Activated CD8-positive, alpha-beta memory T cell treated with anti-CD3 and anti-CD28 coated beads, Interleukin-2, amount 50 U/mL, for 48 hours (primary cell): ENCODE results near the gene HCCS.
"Not testable (repeated sequence)": the region's sequence is repeated elsewhere in the genome, so short reads cannot be mapped to it uniquely, and the experiment has no call there.

Experiments used
- DNase-seq: peaks from one replicate; pipeline ENCODE4 v3.0.0-alpha.2; 2020

The HCCS gene

DNA sequence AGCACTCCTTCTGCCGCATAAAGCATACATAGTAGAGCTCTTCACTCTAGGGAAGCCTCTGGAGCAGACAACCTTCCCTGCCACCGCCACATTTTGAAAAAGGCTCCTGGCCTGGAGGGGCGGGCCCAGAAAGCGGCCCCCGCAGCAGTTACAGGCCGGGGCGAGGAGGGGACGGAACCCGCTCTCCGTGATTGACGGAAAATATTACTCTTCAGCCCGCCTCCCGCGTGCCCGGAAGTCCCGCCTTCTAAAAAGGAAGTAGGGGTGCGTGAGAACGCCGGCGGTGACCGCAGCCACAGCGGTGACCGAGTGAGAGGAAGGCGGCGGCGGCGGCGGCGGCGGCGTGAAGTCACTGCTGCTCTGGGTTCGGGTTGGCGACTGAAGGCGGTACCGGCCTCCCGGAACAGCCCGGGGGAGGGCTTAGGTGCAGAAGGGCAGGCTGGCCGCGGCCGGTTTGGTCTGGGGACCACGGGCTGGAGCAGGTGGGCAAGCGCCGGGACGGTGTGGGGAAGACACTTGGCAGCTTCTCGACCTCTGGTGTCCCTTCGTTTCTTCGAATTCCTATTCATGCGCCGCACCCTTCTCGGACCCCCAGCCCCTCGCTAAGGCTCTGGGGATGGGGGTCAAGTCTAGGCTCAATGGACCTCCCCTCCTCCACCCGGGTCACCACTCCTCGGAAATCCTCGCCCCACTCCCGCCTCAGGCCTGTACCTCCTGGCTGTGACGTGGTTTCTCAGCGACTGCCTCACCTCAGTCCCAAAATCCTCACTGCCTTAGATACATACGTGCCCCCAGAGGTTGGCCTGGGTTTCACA is at the start of gene HCCS:
Gene HCCS (plus strand): TSS at position 296 of the 815 bp plus-strand sequence. CDS start 729 bp downstream, outside the sequence.
- peak; percentile 87 for DNase-seq

DNA sequence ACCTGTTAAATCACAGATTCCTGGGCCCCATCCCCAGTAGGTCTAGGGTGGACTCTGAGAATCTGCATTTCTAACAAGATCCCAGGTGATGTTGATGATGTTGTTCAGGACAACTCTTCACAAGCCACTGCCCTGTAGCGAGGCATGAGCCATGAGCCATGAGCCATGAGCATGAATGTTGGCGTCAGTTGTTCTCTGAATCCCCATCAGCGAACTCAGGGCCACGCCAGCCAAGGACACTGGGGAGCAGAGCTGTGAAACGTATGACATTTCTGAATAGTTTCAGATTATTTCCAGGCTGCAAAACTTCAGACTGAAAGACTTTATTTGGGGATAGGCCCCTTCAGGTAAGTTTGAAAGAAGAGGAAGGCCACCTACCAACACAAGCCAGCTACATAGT is 46.9 kb upstream of the HCCS start:
- no peak for DNase-seq

DNA sequence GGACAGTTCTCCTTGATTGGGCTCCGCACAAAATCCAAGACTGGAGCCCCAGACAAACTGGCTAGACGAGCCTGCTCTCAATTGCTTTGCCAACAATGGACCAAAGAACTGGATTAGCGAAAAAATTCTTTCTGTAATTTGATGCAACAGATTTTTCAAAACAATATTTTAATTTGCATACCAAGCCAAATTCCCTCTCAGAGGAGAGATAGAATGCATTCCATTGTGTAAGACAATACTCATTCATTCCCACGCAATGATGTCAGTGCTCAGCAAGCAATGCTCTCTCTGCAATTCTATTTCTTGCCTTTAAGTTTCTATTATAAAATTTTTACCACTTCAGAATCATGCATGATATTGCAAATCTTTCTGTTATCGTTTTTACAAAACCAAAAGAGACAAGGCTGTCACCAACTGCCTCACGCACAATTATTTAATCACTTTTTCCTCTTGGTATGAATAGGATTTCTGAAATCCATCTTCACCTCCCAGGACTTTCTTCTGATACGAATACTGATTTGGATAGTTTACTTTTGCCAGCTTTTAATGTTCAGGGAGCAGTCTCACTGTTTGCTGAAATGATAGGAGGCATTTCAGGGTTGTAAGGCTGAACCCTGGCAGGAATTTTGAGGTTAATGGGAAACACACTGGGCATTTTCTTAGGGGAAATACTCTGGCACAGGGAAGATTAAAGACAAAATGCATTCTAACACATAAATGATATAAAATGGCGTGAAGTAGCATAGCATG is 46.1 kb upstream of the HCCS start:
- DNase-seq = no peak

DNA sequence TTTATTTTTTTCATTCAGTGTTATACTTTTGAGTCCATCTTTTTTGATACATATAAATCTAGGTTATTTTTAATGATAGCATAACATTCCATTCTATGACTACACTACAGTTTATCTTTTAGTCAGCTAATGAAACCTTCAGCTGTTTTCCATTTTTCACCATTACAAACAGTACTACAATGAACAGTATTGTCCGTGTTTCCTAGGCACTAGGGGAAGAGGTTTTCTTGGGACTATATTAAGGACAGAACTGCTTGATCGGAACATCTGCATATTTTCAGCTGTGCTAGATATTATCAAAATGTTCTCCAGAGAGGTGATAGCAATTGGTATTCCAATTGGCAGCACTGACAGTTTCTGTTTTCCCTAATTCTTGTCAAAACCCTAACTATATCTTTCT is 44.3 kb upstream of the HCCS start:
- no peak for DNase-seq

DNA sequence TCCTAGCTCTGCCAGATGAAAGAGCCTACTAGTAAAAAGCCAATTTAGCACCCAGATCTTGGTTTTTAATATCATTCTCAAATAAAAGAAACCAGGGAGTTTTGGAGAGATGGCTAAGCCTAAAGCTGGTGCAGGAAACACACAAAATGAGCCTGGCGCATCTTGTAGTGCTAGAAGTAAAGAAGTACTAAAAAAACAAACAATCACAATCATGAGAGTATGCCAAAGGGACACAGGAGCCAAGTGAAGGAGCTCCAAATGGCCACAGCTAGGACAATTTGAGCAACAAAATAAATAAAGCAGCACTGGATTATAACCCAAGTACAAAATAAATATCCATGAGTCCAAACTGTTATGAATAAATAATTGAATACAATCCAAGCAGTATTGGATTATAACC is 37.8 kb upstream of the HCCS start:
- DNase-seq = no peak

DNA sequence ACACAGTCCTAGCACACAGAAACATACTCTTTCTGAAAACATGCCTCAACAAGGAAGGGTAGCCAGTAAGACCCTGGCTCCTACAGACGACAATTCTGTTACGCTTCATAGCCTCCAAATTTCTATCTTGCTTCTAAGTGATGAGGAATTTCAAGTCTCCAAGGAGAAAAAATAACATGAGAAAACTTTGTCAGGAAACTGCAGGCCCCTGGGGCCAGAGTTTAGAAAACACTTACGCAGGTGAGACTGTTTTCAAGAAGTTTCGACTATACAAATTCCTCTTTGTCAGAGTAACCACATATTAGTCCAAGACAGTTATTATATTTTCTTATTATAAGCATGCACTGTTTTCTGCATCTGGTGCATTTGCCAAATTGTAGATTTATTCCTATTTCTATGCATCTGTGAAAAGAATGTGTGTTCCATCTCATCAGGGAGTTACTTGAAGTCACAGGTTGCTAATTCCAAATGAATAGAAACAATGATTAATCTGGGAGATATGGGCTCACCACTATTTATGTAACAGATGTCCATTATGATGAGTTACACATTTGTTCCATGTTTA is 30.3 kb upstream of the HCCS start:
- no peak for DNase-seq

DNA sequence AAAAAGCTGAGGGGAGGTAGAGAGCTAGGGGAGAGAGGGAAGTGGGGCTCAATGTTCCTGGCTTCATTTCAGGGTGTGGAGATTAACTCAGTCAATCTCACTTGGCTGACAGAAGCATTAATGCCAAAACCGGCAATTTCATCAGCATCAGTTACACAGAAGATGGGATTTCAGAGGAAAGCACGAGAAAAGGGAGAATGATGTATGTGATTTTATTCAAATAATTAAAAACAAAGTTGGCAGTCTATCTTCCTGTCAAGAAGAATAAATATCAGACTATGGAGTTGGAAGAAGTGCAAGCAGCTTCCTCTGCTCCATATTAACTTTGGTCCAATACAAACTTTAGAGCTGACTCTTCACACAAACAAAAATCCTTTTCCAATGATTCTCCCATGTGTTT is 29.6 kb upstream of the HCCS start:
- no peak for DNase-seq

DNA sequence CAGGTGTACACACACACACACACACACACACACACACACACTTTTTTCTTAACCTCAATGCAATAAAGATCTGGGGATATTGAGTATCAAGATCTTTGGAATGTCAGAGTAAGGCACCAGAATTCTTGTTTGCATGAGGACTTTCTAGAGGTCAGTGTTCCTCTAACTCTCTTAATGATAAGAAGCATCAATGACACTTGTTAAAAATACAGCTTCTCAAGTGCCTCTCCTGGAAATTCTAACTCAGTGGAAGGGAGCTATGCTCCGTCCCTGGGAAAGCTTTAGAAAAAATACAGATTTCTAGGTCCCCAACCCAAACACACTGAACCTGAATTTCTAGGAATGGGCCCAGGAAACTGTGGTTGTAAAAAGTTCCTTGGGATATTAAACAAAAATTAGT is 25.8 kb upstream of the HCCS start:
- no peak for DNase-seq

DNA sequence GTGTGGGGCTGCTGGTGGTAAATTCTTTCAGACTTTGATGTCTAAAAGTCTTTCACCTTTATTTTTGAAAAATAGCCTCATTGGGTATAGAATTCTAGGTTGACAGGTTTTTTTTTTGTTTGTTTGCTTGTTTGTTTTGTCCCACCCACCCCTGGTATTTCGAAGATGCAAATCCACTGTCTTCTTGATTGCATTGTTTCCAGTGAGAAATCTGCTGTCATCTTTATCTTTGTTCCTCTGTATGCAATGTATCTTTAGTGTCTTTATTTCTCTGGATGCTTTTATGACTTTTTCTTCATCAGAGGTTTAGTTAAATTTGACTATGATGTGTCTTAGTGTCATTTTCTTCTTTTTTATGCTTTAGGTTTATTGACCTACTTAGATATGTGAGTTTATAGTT is 21.3 kb upstream of the HCCS start:
- no peak for DNase-seq

DNA sequence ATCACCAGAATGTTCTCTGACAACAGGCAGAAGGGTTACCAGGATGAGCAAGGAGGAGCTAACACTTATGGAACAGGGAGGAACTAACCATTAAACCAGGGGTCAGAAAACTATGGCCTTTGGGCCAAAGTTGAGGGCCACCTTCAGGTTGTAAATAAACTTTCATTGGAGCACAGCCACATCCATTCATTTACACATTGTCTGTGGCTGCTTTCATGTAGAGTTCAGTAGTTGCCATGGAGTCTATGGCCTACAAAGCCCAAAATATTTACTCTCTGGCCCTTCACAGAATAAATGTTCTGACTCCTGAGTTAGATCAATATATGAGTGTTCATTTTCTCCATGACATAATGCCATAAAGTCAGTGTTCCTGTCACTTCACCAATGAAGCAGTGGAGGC is 13.2 kb upstream of the HCCS start:
- no peak for DNase-seq

DNA sequence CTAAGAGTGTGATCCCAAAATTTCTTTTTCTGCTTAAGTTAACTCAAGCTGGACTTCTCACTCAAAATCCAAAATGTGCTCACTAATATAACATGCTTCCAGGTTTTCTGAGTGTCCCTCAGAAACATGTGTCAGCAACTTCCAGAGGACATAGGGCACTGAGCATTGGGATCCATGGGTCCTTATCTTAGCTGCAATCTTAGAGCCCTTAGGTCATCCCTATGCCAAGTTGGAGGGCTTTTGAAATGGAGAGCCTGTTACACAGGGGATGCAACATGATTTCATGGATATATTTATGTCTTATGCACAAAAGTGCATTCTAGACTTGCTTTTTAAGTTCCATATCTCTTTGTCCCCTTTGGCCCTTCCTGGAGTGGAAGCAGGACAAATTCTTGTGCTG is 11.7 kb upstream of the HCCS start:
- no peak for DNase-seq

DNA sequence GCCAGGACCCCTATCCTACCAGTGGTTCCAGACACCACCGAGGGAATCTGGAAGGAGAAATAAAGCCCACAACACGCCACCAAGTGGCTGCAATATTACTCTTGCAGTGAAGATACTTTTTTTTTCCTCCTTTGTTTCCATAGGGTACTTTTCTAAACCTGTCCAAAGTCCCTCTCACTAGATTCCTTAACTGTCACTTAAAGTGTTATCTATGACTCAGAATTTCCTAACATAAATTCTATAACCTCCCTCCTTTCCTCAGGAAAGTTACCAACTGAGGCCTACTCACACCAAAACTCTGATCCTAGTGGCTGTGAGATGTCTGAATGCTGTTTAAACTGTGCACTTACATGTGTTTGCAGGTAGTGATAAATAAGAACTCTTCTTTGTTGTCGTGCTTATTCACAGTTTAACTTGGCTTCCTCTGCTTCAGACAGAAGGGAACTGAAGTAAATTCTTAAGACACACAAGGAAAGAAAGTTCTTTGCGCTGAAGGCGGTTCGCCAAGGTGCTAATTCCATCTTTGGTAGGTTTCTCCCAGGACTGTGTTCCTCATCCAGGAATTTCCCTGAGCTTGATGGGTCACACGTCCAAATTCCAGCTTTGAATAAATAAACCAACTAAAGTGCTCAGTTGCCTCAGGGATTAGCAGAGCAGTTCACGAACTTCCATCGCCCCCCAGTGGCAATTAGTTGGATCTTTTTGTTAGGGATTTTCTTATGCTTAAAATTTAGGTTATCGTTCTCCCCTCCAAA is 10.7 kb upstream of the HCCS start:
- no peak for DNase-seq

DNA sequence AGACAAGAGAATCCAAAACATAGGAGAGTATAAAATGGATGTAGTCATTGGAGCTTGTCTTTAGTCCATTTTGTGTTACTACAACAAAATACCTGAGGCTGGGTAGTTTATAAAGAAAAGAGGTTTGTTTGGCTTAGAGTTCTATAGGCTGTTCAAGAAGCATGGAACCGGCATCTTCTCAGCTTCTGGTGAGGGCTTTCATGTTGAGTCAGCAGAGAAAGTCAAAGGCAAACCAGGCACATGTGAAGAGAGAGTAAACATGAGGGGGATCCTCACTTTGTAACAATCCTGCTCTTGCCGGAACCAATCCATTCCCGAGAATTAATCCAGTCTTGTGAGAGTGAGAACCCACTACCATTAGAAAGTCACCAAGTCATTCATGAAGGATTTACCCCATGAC is 8.1 kb upstream of the HCCS start:
- no peak for DNase-seq

DNA sequence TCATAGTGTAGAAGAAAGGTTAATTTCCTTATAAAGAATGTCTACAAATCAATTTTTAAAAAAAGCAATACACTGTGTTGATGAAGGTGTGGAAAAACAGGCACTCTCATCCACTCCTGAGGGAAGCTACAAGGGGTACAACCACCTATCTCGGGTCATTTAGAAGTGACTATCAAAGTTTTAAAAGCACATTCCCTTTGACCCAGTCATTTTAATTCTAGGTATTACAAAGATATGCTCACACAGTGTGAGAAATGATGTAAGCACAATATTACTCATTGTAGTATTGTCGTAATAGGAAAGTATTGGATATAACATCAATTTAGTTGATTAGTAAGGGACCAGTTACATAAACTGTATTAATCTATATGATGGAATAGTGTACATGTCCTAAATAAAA is 7.4 kb upstream of the HCCS start:
- DNase-seq = no peak

DNA sequence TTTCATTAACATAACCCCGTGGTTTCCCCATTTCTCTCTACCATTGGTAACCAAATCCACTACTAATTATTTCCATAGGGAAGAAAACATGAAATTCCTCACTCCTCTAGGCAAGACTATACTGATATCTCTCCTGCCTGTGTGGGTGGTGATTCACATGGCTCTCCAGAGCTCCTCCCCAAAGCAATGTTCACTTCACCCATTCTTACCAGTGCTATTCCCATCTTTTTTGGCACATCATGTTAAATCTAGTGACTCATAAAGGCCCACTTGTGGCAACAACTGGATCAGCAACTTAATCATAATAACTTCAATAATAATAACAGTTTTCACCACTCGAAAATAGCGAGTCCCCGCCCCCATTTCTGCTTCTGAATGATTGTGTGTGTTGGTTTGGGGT is 6.1 kb upstream of the HCCS start:
- no peak for DNase-seq

DNA sequence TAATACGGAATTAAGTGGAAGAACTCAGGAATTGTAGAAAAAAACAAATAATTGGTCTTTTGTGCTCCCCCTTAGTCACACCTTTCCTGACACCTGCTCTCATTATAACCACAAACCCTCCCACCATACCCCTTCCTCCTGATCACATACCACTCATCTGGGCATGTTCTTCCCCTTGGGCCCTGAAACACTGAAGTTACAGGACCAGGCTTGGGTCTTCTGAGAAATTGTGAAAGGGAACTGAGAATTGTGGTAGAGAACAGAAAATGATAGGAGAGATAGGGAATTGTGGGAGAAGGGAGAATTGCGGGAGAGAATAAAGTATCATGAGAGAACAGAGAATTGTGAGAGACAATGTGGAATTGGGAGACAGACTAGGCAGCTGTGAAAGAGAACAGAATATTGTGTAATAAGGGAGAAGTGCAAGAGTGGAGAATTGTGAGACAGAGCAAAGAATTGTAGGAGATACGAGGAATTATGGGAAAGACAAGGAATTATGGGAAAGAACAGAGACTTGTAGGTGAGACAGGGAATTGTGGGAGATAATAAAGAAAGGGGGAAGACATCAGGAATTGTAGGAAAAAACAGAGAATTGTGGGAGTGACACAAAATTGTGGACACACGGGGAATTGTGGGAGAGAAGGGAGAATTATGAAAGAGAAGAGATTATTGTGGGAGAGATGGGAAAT is 2.7 kb upstream of the HCCS start:
- DNase-seq = no peak

DNA sequence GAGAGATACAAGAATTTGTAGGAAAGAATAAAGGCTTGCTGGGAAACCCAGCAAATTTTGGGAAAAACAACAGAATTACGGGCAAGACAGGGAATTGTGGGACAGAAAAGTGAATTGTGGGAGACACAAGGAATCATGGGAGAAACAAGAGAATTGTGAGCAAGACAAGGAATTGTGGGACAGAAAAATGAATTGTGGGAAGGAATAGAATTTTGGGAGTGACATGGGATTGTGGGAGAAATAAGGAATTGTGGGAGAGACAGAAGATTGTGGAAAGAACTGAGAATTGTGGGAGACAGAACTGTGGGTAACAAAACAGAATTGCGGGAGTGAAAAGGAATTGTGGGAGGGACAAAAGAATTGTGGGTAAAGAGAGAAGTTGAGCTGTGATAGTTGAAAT is 1.2 kb upstream of the HCCS start:
- no peak for DNase-seq

DNA sequence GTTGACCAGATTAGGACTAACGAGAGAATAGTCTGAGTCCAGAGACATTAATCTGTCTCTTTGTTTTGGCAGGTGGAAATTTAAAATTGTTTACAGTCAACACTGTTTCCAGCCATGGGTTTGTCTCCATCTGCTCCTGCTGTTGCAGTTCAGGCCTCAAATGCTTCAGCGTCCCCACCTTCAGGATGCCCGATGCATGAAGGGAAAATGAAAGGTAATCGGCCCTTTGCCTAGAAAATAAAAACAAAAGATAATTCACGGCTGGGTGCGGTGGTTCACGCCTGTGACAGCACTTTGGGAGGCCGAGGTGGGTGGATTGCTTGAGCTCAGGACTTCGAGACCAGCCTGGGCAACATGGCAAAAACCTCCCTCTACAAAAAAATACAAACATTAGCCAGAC is 815 bp downstream of the HCCS start:
- no peak for DNase-seq

DNA sequence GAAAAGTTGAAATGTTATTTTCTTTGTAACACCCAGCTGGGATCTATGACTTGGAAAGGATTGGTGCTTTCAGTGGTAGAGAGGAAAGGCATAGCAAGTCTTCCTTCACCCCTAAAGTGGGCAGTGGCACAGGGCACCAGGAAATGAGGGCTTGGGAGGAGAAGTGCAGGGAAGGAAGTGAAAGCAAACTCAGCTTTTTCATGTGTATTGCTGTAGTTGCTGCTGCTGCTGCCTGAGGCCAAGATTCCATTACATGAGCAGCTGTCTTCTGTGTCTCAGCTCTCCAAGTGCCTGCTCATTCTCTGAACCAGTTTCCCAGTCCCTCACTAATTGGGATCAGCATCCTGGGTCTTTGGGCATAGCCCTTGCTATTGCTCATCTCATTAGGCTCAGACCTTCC is 2.6 kb downstream of the HCCS start:
- no peak for DNase-seq

DNA sequence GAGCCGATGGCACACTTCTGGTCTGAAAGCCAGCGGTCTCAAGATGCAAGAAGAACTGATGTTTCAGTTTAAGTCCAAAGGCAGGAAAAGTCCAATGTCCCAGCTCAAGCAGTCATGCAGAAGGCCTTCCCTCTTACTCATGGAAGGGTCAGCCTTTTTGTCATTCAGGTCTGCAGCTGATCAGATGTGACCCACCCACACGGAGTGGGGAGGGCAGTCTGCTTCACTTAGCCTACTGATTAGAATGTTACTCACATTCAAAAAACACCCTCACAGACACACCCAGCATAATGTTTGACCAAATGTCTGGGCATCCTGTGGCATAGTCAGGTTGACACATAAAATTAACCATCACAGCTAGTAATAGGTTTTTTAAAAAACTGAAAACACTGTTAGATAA is 6.6 kb downstream of the HCCS start:
- no peak for DNase-seq

DNA sequence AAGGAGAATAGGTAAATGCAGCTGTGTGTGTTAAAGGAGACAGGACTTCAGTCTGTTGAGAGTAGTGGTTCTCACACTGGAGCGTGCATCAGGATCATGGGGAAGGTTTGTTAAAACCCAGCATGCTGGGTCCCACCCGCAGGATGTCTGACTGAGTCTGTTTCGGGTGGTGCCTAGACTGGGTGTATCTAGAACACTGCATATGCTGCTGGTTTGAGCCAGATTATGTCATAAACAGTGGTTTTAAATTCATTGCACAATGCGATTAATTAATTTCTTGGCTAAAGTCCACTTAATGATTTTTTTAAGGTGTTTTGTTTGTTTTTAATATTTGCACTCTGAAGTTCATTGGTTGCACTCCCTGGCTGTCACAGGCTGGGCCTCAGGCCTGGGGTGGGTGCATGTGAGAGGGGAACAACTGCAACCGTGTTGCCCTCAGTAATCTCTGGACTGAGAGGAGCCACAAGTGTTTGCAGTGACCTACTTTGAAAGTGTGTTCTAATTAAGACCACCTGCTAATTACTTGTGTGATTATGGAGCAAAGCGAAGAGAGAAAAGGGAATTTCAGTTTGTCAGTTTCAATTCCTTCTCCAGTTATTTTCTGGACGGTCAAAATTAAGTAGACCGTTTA is 8.3 kb downstream of the HCCS start:
- DNase-seq = no peak

DNA sequence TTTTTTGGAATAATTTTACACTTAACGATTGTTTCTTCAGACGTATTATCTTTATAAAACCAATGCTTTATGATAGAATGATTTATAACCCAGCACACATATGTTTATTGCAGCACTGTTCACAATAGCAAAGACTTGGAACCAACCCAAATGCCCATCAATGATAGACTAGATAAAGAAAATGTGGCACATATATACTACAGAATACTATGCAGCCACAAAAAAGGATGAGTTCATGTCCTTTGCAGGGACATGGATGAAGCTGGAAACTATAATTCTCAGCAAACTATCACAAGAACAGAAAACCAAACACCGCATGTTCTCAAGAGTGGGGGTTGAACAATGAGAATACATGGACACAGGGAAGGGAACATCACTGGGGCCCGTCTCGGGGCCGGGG is 12.0 kb downstream of the HCCS start:
- DNase-seq = not testable (repeated sequence)
